ENCODE results near the gene ADI1. TPM values are rescaled to one million over a fixed set of nuclear protein-coding genes. Genes with fewer than 3 reads are reported as not detected.

ADI1 gene
- total and polyA plus RNA-seq, 2 experiments from 2014 or later = 77.7 to 140 TPM

- H3K4me2 ChIP-seq (ENCODE audit: unreplicated experiment) = no peak overlapping the region
- in situ Hi-C loops (cut with MboI) = no loop called here
- no peak overlapping the region for H3K9ac ChIP-seq
- WGBS, 2 experiments (ENCODE audit: low coverage in 1 of 2, low lambda C conversion rate in 2 of 2, missing lambda C conversion rate in 2 of 2) = 96 to 97% methylated on average over 23 to 29 of the region's 29 CpGs
- H2AFZ ChIP-seq = no peak overlapping the region
- no peaks in the 10 kb centered on the region for H3K79me2 ChIP-seq (ENCODE audit: insufficient read depth)
- no peak overlapping the region for H3K27ac ChIP-seq
- no peaks in the 10 kb centered on the region for H3F3A ChIP-seq (ENCODE audit: insufficient read depth)
- TF ChIP-seq EZH2phosphoT487 (IDR thresholded peaks at IDR 0.05; ENCODE audit: insufficient read depth, low read depth) = no peak
- TF ChIP-seq EZH2 (IDR thresholded peaks at IDR 0.05; ENCODE audit: insufficient read depth, poor library complexity, severe bottlenecking) = no peak
- no peaks in the 10 kb centered on the region for H3K4me1 ChIP-seq (ENCODE audit: insufficient read depth)
- no peaks in the 10 kb centered on the region for H3K9me2 ChIP-seq (ENCODE audit: insufficient read depth)
- no peaks in the 10 kb centered on the region for H3K27me3 ChIP-seq (replicated peaks; ENCODE audit: insufficient read depth)
- H4K20me1 ChIP-seq (ENCODE audit: insufficient read depth) = no peaks in the 10 kb centered on the region
- no peak for DNase-seq
- no peaks in the 10 kb centered on the region for H3K36me3 ChIP-seq (ENCODE audit: low read depth)
- no peaks in the 10 kb centered on the region for H3K9me3 ChIP-seq (ENCODE audit: low read depth)
- no peak overlapping the region for H3K4me3 ChIP-seq
Observed at GRCh38 chr2:3486047-3487027, 33.0 kb downstream of the ADI1 start.

- no peaks in the 10 kb centered on the region for H3K79me2 ChIP-seq (ENCODE audit: insufficient read depth)
- in situ Hi-C loops (cut with MboI) = no loop called here
- no peaks in the 10 kb centered on the region for H3K9me3 ChIP-seq (ENCODE audit: low read depth)
- no peaks in the 10 kb centered on the region for H3K4me1 ChIP-seq (ENCODE audit: insufficient read depth)
- 78 to 85% methylated on average over 8 to 11 of the region's 11 CpGs for WGBS, 2 experiments (ENCODE audit: low coverage in 1 of 2, low lambda C conversion rate in 2 of 2, missing lambda C conversion rate in 2 of 2)
- H3K27ac ChIP-seq = no peak overlapping the region
- H2AFZ ChIP-seq = no peak overlapping the region
- H3K36me3 ChIP-seq (ENCODE audit: low read depth) = no peaks in the 10 kb centered on the region
- no peak overlapping the region for H3K9ac ChIP-seq
- DNase-seq = no peak
- H3K4me3 ChIP-seq = no peak overlapping the region
- H3K9me2 ChIP-seq (ENCODE audit: insufficient read depth) = no peaks in the 10 kb centered on the region
- no peaks in the 10 kb centered on the region for H3K27me3 ChIP-seq (replicated peaks; ENCODE audit: insufficient read depth)
- H3F3A ChIP-seq (ENCODE audit: insufficient read depth) = no peaks in the 10 kb centered on the region
- H3K4me2 ChIP-seq (ENCODE audit: unreplicated experiment) = no peak overlapping the region
- H4K20me1 ChIP-seq (ENCODE audit: insufficient read depth) = no peaks in the 10 kb centered on the region
- TF ChIP-seq EZH2 (IDR thresholded peaks at IDR 0.05; ENCODE audit: insufficient read depth, poor library complexity, severe bottlenecking) = no peak
- no peak for TF ChIP-seq EZH2phosphoT487 (IDR thresholded peaks at IDR 0.05; ENCODE audit: insufficient read depth, low read depth)
Observed at GRCh38 chr2:3485166-3485565, 34.2 kb downstream of the ADI1 start.

- DNase-seq = no peak
- no peaks in the 10 kb centered on the region for H3K79me2 ChIP-seq (ENCODE audit: insufficient read depth)
- no peaks in the 10 kb centered on the region for H3K27me3 ChIP-seq (replicated peaks; ENCODE audit: insufficient read depth)
- H2AFZ ChIP-seq = no peak overlapping the region
- H3K9ac ChIP-seq = no peak overlapping the region
- 91 to 96% methylated on average over 34 of the region's 34 CpGs for WGBS, 2 experiments (ENCODE audit: low coverage in 1 of 2, low lambda C conversion rate in 2 of 2, missing lambda C conversion rate in 2 of 2)
- H3K36me3 ChIP-seq (ENCODE audit: low read depth) = no peaks in the 10 kb centered on the region
- H3F3A ChIP-seq (ENCODE audit: insufficient read depth) = no peaks in the 10 kb centered on the region
- H3K4me3 ChIP-seq = no peak overlapping the region
- H3K9me3 ChIP-seq (ENCODE audit: low read depth) = no peaks in the 10 kb centered on the region
- H3K4me1 ChIP-seq (ENCODE audit: insufficient read depth) = no peaks in the 10 kb centered on the region
- TF ChIP-seq EZH2phosphoT487 (IDR thresholded peaks at IDR 0.05; ENCODE audit: insufficient read depth, low read depth) (no peak), EZH2 (IDR thresholded peaks at IDR 0.05; ENCODE audit: insufficient read depth, poor library complexity, severe bottlenecking) (no peak)
- no peak overlapping the region for H3K27ac ChIP-seq
- H4K20me1 ChIP-seq (ENCODE audit: insufficient read depth) = no peaks in the 10 kb centered on the region
- no peaks in the 10 kb centered on the region for H3K9me2 ChIP-seq (ENCODE audit: insufficient read depth)
- in situ Hi-C loops (cut with MboI) = no loop called here
- H3K4me2 ChIP-seq (ENCODE audit: unreplicated experiment) = no peak overlapping the region
Observed at GRCh38 chr2:3483986-3484960, 35.1 kb downstream of the ADI1 start.

- 84 to 85% methylated on average over 19 to 30 of the region's 30 CpGs for WGBS, 2 experiments (ENCODE audit: low coverage in 1 of 2, low lambda C conversion rate in 2 of 2, missing lambda C conversion rate in 2 of 2)
- Histone ChIP-seq H3K4me1 (ENCODE audit: insufficient read depth) (no peaks in the 10 kb centered on the region), H4K20me1 (ENCODE audit: insufficient read depth) (no peaks in the 10 kb centered on the region), H3K9me2 (ENCODE audit: insufficient read depth) (no peaks in the 10 kb centered on the region), H3F3A (ENCODE audit: insufficient read depth) (no peaks in the 10 kb centered on the region), H3K27me3 (replicated peaks; ENCODE audit: insufficient read depth) (no peaks in the 10 kb centered on the region), H2AFZ (no peak overlapping the region), H3K36me3 (ENCODE audit: low read depth) (no peaks in the 10 kb centered on the region), H3K9me3 (ENCODE audit: low read depth) (no peaks in the 10 kb centered on the region), H3K9ac (no peak overlapping the region), H3K4me3 (no peak overlapping the region), H3K27ac (no peak overlapping the region), H3K4me2 (ENCODE audit: unreplicated experiment) (no peak overlapping the region), H3K79me2 (ENCODE audit: insufficient read depth) (no peaks in the 10 kb centered on the region)
- no peak for DNase-seq
- TF ChIP-seq EZH2 (IDR thresholded peaks at IDR 0.05; ENCODE audit: insufficient read depth, poor library complexity, severe bottlenecking) (no peak), EZH2phosphoT487 (IDR thresholded peaks at IDR 0.05; ENCODE audit: insufficient read depth, low read depth) (no peak)
- in situ Hi-C loops (cut with MboI) = no loop called here
Observed at GRCh38 chr2:3483227-3483985, 35.9 kb downstream of the ADI1 start.
